Dermis microvascular lymphatic vessel endothelial cell (primary cell): ENCODE results near the gene RPTOR. TPM values are rescaled to one million over a fixed set of nuclear protein-coding genes. Genes with fewer than 3 reads are reported as not detected.
"Not testable (repeated sequence)": the region's sequence is repeated elsewhere in the genome, so short reads cannot be mapped to it uniquely, and the experiment has no call there.

Experiments
- DNase-seq, 2 donors: peaks; one replicate each; pipeline versions ENCODE4 v3.0.0 to v3.0.0-alpha.2; 2010; ENCODE audit warnings: low read depth in 2 of 2
- total RNA-seq: library from RNA; depleted of rRNA; stranded (reverse); fragments of >200 nt; gene quantifications from 2 replicates; pipeline ENCODE4 v1.2.1, GENCODE V29; 2014

Gene RPTOR
- total RNA-seq, 1 donor from 2014 or later, result 10.5 TPM

DNA sequence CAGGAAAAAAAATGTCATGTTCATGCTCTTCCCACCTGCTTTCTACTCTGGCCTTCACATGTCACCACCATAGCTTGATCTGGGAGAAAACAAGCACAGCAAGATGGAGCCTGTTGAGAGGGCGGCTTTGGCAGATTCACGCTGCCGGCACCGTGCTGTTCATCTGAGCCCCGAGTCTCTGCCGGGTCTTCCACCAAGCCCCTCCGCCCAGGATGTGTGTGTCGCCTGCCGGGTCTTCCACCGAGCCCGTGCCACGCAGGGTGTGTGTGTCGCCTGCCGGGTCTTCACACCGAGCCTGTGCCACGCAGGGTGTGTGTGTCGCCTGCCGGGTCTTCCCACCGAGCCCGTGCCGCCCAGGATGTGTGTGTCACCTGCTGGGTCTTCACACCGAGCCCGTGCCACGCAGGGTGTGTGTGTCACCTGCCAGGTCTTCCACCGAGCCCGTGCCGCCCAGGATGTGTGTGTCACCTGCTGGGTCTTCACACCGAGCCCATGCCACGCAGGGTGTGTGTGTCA, 330.9 kb downstream of the RPTOR start:
- DNase-seq, result not testable (repeated sequence)

GRCh38 chr17:80876456-80876949, 331.9 kb downstream of the RPTOR start:
- DNase-seq, result not testable (repeated sequence)

GRCh38 chr17:80876950-80877728, 332.5 kb downstream of the RPTOR start:
- no peak for DNase-seq

DNA sequence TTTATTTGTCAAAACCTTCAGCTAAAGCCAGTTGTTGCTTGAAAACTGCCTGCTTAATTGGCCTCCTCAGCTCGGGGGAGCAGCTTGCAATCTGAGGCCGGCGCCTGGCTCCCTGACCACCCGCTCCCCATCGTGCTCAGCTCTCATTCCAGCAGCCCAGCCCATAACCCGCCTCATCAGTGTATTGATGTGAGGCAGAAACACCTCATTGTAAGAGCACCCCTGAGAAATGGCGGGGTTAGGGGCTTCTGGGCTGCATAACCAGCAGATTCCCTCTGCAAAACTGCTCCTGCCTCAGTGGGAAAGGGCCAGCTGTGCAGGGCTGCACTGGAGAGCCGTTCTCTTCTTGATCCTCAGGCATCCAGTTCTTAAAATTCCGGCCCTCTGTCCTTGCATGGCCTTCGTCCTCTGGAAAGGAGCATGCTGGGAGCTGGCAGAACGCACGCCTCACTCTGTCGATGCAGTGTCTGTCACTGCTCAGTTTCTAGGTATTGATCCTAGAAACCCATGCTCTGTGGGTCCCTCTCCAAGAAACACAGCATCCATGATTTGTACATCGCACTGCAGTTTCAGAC, 333.2 kb downstream of the RPTOR start:
- DNase-seq, result no peak

GRCh38 chr17:80878876-80879722, 334.5 kb downstream of the RPTOR start:
- no peak for DNase-seq

DNA sequence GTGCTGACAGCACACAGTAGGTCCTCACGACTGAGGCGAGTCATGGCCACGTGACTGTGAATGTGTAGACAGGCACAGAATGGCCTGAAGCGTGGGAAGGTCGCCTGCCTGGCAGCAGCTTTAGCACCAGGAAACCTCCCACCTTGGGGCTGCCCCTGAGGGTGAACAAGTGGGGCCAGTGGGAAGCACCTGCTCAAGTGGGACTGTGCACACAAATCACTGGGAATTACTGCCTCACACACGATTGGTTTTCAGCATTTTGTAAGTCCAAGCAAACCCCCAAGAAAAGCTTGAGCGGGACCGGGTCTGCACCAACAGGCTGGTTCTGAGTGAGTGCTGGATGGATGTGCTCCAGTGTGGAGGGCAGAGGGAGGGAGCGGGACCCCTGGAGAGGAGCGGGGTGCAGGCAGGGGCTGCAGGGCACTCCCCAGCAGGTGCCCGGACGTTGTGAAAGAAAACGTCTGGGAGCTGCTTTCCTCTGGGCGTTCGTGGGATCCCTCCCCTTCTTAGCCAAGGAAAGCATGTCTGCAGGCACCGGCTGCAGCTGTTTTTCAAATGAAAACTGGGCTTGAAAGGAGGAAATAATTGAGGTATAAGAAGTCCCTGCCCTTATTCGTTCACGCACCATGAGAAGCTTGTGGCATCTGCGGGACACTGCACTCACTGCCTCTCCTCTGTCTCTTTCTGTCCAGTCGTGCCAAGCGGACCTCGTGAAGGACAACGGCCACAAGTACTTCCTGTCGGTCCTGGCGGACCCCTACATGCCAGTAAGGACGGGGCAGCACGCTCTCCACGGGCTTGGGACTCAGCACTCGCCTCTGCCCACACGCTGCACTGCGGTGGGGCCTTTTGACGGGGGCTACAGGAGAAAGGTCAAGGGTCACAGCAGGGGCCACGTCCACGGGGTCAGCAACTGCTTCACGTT, 335.3 kb downstream of the RPTOR start:
- DNase-seq, result no peak

DNA sequence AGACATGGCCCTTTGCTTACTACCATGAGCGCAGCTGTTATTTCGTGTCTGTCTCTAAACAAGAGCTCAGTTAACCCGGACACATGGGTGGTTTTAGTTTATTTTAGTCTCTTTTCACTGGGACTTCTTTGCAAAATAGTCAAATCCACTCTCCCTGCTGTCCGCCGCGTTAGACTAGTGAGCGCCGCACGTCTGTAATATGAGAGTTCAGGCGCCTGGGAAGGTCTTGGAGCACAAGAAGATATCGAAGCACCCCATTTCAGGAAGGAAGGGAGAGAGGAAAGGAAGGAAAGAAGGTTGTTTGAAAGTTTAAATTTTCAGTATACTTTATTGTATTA, 336.0 kb downstream of the RPTOR start:
- DNase-seq, result no peak

DNA sequence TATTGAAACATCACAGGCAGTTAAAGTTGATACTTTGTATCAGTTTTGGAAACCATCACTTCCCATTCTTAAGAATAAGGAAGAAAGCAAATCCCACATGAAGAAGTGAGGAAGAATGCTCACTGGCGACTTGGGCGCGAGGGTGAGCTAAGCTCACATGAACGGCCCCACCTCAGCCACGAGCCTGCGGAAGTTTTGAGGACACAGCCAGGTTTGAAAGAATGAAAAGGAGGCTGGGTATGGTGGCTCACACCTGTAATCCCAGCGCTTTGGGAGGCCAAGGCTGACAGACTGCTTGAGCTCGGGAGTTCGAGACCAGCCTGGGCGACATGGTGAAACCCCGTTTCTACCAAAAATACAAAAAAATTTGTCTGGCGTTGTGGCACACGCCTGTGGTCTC, 336.7 kb downstream of the RPTOR start:
- DNase-seq, result no peak

GRCh38 chr17:80882323-80882722, 337.7 kb downstream of the RPTOR start:
- DNase-seq, result no peak

GRCh38 chr17:80882926-80883685, 338.5 kb downstream of the RPTOR start:
- no peak for DNase-seq

GRCh38 chr17:80883831-80884735, 339.4 kb downstream of the RPTOR start:
- no peak for DNase-seq

DNA sequence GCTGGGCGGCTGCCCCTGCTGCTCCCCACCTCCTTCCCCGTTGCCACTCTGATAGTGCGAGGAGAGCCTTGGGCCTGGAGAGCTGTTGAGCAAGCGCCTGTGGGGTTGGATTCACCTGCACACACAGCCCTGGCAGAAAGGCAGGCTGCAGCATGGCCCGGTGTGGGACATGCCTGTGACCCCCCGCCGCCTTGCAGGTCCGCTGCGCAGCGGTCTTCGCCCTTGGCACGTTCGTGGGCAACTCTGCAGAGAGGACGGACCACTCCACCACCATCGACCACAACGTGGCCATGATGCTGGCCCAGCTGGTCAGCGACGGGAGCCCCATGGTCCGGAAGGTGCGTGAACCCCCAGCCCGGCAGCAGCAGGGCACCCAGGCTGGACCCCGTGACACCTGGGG, 340.2 kb downstream of the RPTOR start:
- DNase-seq, result no peak

- DNase-seq, result no peak
Measured at GRCh38 chr17:80885947-80886582, 341.4 kb downstream of the RPTOR start.

DNA sequence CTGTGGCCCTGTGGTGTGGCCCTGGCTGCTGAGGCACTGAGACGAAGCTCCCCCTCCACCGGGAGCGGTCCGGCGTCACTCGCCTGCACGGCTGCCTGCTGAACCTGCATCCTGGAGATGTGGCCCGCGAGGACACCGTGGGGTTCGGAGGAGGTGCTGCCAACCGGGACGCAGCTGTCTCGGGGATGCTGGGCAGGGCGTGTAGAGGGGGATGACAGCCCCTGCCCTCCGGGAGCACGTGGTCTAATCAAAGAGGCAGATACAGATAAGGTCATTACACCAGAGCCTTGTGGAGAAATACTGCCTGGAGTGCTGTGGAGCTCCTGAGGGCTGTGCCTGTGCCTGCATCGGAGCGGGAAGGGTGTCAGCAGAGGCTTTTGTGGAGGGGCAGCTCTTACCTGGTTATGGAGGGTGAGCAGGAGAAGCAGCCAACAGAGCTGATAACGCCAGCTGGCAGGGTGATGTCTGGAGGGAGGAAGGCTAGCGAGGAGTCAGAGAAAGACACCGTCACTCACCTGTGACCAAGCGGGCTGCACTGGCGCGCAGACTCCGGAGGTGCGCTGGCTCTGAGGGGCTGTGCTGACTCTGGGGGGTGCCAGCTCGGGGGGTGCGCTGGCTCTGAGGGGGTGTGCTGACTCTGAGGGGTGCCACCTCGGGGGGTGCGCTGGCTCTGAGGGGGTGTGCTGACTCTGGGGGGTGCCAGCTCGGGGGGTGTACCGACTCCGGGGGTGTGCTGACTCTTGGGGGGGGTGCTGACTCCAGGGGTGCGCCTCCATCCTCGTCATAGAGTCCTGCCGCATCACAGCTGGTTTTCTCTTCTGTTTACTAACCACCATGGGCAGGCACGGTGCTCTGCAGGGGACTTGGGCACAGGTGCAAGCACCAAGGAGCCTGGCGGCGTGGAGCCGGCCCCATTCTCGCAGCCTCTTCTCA, 342.3 kb downstream of the RPTOR start:
- DNase-seq, result no peak

DNA sequence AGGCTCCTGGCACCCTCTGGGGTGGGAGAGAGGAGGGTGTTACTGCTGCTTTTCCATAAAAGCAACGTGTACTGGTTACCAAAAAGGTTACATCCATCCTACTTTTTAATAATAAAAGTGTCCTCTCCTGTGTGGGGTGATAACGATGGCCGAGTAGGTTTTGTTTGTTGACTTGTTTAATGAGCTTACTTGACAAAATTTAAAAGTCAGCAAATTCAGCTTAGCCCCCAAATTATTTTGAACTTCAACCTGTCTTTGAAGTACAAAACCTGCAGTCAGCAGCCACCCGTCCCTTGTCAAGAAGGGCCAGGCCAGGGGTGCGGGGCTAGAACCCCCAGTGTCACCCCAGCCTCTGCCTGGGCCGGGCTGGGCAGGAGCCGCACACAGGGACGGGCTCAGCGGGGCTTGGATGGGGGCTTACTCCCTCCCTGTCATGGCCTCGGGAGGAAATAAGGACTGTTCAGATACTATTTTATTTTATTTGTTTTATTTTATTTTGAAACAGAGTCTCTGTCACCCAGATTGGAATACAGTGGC, 343.1 kb downstream of the RPTOR start:
- no peak for DNase-seq

- DNase-seq, result no peak
Measured at GRCh38 chr17:80888276-80889160, 343.9 kb downstream of the RPTOR start.
